SK-N-SH (cell line): ENCODE results near the gene SMYD4. TPM values are rescaled to one million over a fixed set of nuclear protein-coding genes. Genes with fewer than 3 reads are reported as not detected.

ENCODE experiments used
- CTCF ChIA-PET: fragments of 300-600, 350-600 bp; formaldehyde crosslinking; extraction: SDS; loops from one replicate; lab custom pipeline; 2021; lab: Yijun Ruan, JAX
- POLR2A ChIA-PET: fragments of 350-600 bp; sonication (Branson Sonifier 250); formaldehyde crosslinking; extraction: SDS; loops from one replicate; lab custom pipeline; 2020; ENCODE audit warnings: antibody characterized with exemption, inconsistent platforms; lab: Yijun Ruan, JAX
- DNase-seq: peaks from one replicate; pipeline ENCODE4 v3.0.0; 2012
- H2AFZ ChIP-seq: fragments of 200-600 bp; sonication (generic); 2 replicates; pipeline ENCODE4 v1.8.1; 2016; ENCODE audit warnings: antibody characterized with exemption, mild to moderate bottlenecking, low read depth
- H3F3A ChIP-seq: fragments of 200-600 bp; sonication (generic); replicated peaks from 2 replicates; pipeline ENCODE3; 2016; ENCODE audit warnings: antibody characterized with exemption, mild to moderate bottlenecking; ENCODE audit not compliant: insufficient read depth
- H3K27ac ChIP-seq, 2 experiments: fragments of 200-500 bp in 1 of 2; fragments of 200-600 bp in 1 of 2; sonication (Bioruptor generic) in 1 of 2; sonication (generic), shearing (Covaris generic) in 1 of 2; 2 replicates each; pipeline versions ENCODE4 v1.5.1 to v1.6.1; 2014 to 2016; ENCODE audit warnings: low read depth in 2 of 2, inconsistent platforms in 1 of 2, low read length in 1 of 2, mild to moderate bottlenecking in 1 of 2, mixed read lengths in 1 of 2
- H3K27me3 ChIP-seq: fragments of 200-600 bp; sonication (generic), shearing (Covaris generic); 2 replicates; pipeline ENCODE4 v1.6.1; 2016; ENCODE audit warnings: mixed run types; ENCODE audit not compliant: insufficient read depth
- H3K36me3 ChIP-seq, 2 experiments: fragments of 200-500 bp in 1 of 2; fragments of 200-600 bp in 1 of 2; sonication (Bioruptor generic) in 1 of 2; sonication (generic) in 1 of 2; replicated peaks in 1 of 2; 2 replicates each; pipeline versions ENCODE3 to v1.5.1; 2014 to 2016; ENCODE audit warnings: low read length in 1 of 2, mild to moderate bottlenecking in 1 of 2; ENCODE audit not compliant: insufficient read depth in 2 of 2, control insufficient read depth in 1 of 2
- H3K4me1 ChIP-seq, 2 experiments: fragments of 200-500 bp in 1 of 2; fragments of 200-600 bp in 1 of 2; sonication (Bioruptor generic) in 1 of 2; sonication (generic), shearing (Covaris generic) in 1 of 2; 2 replicates each; pipeline versions ENCODE4 v1.5.1 to v1.6.1; 2014 to 2016; ENCODE audit warnings: low read depth in 1 of 2, low read length in 1 of 2, mixed run types in 1 of 2; ENCODE audit not compliant: insufficient read depth in 2 of 2, control insufficient read depth in 1 of 2
- H3K4me2 ChIP-seq: fragments of 200-600 bp; sonication (generic), shearing (Covaris generic); 2 replicates; pipeline ENCODE4 v1.6.1; 2017; ENCODE audit warnings: mixed run types
- H3K4me3 ChIP-seq, 2 experiments: fragments of 200-500 bp in 1 of 2; fragments of 200-600 bp in 1 of 2; sonication (Bioruptor generic) in 1 of 2; sonication (generic), shearing (Covaris generic) in 1 of 2; 2 replicates each; pipeline versions ENCODE4 v1.5.1 to v1.8.1; 2014 to 2016; ENCODE audit warnings: low read depth in 2 of 2, inconsistent platforms in 1 of 2, low read length in 1 of 2, mild to moderate bottlenecking in 1 of 2, mixed read lengths in 1 of 2, moderate library complexity in 1 of 2
- H3K79me2 ChIP-seq: fragments of 200-600 bp; sonication (generic); 2 replicates; pipeline ENCODE4 v1.8.1; 2017; ENCODE audit warnings: mild to moderate bottlenecking; ENCODE audit not compliant: insufficient read depth
- H3K9ac ChIP-seq: fragments of 200-600 bp; sonication (generic); 2 replicates; pipeline ENCODE4 v1.6.1; 2017; ENCODE audit warnings: mixed run types
- H3K9me2 ChIP-seq: fragments of 200-600 bp; sonication (generic); 2 replicates; pipeline ENCODE4 v1.6.1; 2017; ENCODE audit warnings: mixed run types
- H3K9me3 ChIP-seq: fragments of 200-600 bp; sonication (generic); 2 replicates; pipeline ENCODE4 v1.6.1; 2017; ENCODE audit warnings: mixed run types, mild to moderate bottlenecking, moderate library complexity
- H4K20me1 ChIP-seq: fragments of 200-600 bp; sonication (generic); 2 replicates; pipeline ENCODE4 v1.6.1; 2017; ENCODE audit warnings: mild to moderate bottlenecking, mixed run types; ENCODE audit not compliant: insufficient read depth
- CHD2 ChIP-seq: fragments of 150-350 bp; IDR thresholded peaks from 2 replicates; pipeline ENCODE4 v1.6.1; 2018; ENCODE audit warnings: low read length; ENCODE audit not compliant: partially characterized antibody
- EZH2phosphoT487 ChIP-seq: fragments of 200-600 bp; sonication (generic); IDR thresholded peaks from 2 replicates; pipeline ENCODE4 v1.6.1; 2017; ENCODE audit warnings: low read depth, mixed run types, mild to moderate bottlenecking, antibody characterized with exemption, moderate library complexity, borderline replicate concordance
- FOSL2 ChIP-seq: IDR thresholded peaks from 2 replicates; pipeline ENCODE4 v1.4.0; 2012; ENCODE audit warnings: low read depth, mild to moderate bottlenecking, moderate library complexity, borderline replicate concordance
- FOXJ3 ChIP-seq: sonication (generic); formaldehyde crosslinking; IDR thresholded peaks from 2 replicates; pipeline ENCODE4 v1.5.1; 2020; ENCODE audit warnings: mild to moderate bottlenecking, missing genetic modification reagents
- GABPA ChIP-seq: IDR thresholded peaks from 2 replicates; pipeline ENCODE4 v1.4.0; 2012; ENCODE audit warnings: low read depth, mild to moderate bottlenecking
- GATA2 ChIP-seq: sonication (generic); formaldehyde crosslinking; IDR thresholded peaks from 2 replicates; pipeline ENCODE4 v1.5.0; 2020; ENCODE audit warnings: mild to moderate bottlenecking, missing genetic modification reagents
- IRF3 ChIP-seq: fragments of 150-350 bp; IDR thresholded peaks from 2 replicates; pipeline ENCODE4 v1.6.1; 2016; ENCODE audit warnings: mild to moderate bottlenecking, low read depth, low read length
- JUND ChIP-seq: IDR thresholded peaks from 2 replicates; pipeline ENCODE4 v1.4.0; 2012
- MEF2A ChIP-seq: IDR thresholded peaks from 2 replicates; pipeline ENCODE4 v1.4.0; 2012; ENCODE audit warnings: low read depth, borderline replicate concordance
- MXI1 ChIP-seq: IDR thresholded peaks from 2 replicates; pipeline ENCODE4 v1.6.1; 2012; ENCODE audit warnings: mild to moderate bottlenecking, low read depth, low read length, improper control_type of control experiment
- PBX3 ChIP-seq: IDR thresholded peaks from 2 replicates; pipeline ENCODE4; 2012
- POLR2AphosphoS5 ChIP-seq: IDR thresholded peaks from 2 replicates; pipeline ENCODE4 v1.6.1; 2012; ENCODE audit warnings: low read depth, low read length
- RCOR1 ChIP-seq: fragments of 150-350 bp; IDR thresholded peaks from 2 replicates; pipeline ENCODE4 v1.6.1; 2017; ENCODE audit warnings: antibody characterized with exemption, low read length
- RFX5 ChIP-seq: IDR thresholded peaks from 2 replicates; pipeline ENCODE4 v1.6.1; 2012; ENCODE audit warnings: mild to moderate bottlenecking, improper control_type of control experiment, low read length
- RXRA ChIP-seq: IDR thresholded peaks from 2 replicates; pipeline ENCODE4 v1.4.0; 2012; ENCODE audit warnings: low read depth, mild to moderate bottlenecking, borderline replicate concordance
- SIN3A ChIP-seq: IDR thresholded peaks from 2 replicates; pipeline ENCODE4 v1.6.1; 2012; ENCODE audit warnings: low read depth, mild to moderate bottlenecking, low read length, moderate library complexity, borderline replicate concordance
- SMC3 ChIP-seq: IDR thresholded peaks from 2 replicates; pipeline ENCODE4 v1.6.1; 2012; ENCODE audit warnings: low read depth, low read length, improper control_type of control experiment
- TCF12 ChIP-seq: IDR thresholded peaks from 2 replicates; pipeline ENCODE4 v1.4.0; 2012
- USF1 ChIP-seq: IDR thresholded peaks from 2 replicates; pipeline ENCODE4 v1.4.0; 2012; ENCODE audit warnings: low read depth, borderline replicate concordance
- USF2 ChIP-seq: fragments of 150-350 bp; IDR thresholded peaks from 2 replicates; pipeline ENCODE4 v1.6.1; 2017; ENCODE audit warnings: antibody characterized with exemption, low read length, low read depth, borderline replicate concordance
- WGBS: methylation state at CpG from one replicate; pipeline ENCODE4 v1.1.6; 2017; ENCODE audit warnings: low lambda C conversion rate; 5-methylcytosine and 5-hydroxymethylcytosine counted together
- polyA plus RNA-seq, 3 experiments: library from polyadenylated mRNA; depleted of rRNA; stranded (reverse); fragments of >200 nt; gene quantifications; 2 replicates each; pipeline ENCODE4 v1.2.3, GENCODE V29; 2012
- TF ChIP-seq, protein P1 (sequence below): IDR thresholded peaks from 2 replicates; pipeline ENCODE4 v1.4.0; 2012; ENCODE audit warnings: low read depth

SMYD4 gene
- polyA plus RNA-seq, 1 of the 3 experiments (the other 2 are of a cell fraction) = 4.9 TPM

- TF ChIP-seq USF2 = no peak
These were observed 14.2 kb upstream of the SMYD4 start (continued) for GRCh38 chr17:1843947-1844346.

- CTCF ChIA-PET = no interaction called here
- Histone ChIP-seq H3K9me3 (no peaks in the 10 kb centered on the region), H3K4me1 (no peaks in the 10 kb centered on the region), H3K4me2 (no peak overlapping the region), H3K79me2 (peaks cover 88% of the 10 kb centered on the region), H4K20me1 (no peaks in the 10 kb centered on the region), H2AFZ (no peak overlapping the region), H3K4me3 (no peak overlapping the region), H3K27me3 (no peaks in the 10 kb centered on the region), H3F3A (peaks cover 8% of the 10 kb centered on the region), H3K36me3 (peaks cover 11 to 15% of the 10 kb centered on the region in 2 experiments), H3K9me2 (no peaks in the 10 kb centered on the region), H3K27ac (no peak overlapping the region), H3K9ac (no peak overlapping the region)
- no peak for DNase-seq
- WGBS = 97% methylated on average over 4 of the region's 4 CpGs
- POLR2A ChIA-PET = interaction anchor here (0.6 kb wide), 1 partner anchor 63 kb away, joined by 3 read pairs; no protein-coding TSS in a partner anchor
- no peak for TF ChIP-seq CHD2
- TF ChIP-seq MEF2A = no peak
- no peak for TF ChIP-seq SIN3A
These were observed 9.8 kb upstream of the SMYD4 start for GRCh38 chr17:1839516-1839915.

GRCh38 chr17:1834380-1835149 lies 4.9 kb upstream of the SMYD4 start:
- Histone ChIP-seq H3K9ac (no peak overlapping the region), H3K79me2 (peaks cover 98% of the 10 kb centered on the region), H3F3A (peaks cover 8% of the 10 kb centered on the region), H4K20me1 (no peaks in the 10 kb centered on the region), H3K4me3 (no peak overlapping the region), H3K9me2 (no peaks in the 10 kb centered on the region), H3K27ac (no peak overlapping the region), H2AFZ (no peak overlapping the region), H3K36me3 (peaks cover 0 to 7% of the 10 kb centered on the region in 2 experiments), H3K27me3 (no peaks in the 10 kb centered on the region), H3K4me2 (no peak overlapping the region), H3K9me3 (no peaks in the 10 kb centered on the region), H3K4me1 (no peaks in the 10 kb centered on the region; a peak in 1 of 4 replicates)
- 94% methylated on average over 12 of the region's 12 CpGs for WGBS
- TF ChIP-seq RFX5 = no peak
- TF ChIP-seq EZH2phosphoT487 = no peak
- no peak for TF ChIP-seq USF2
- no peak for TF ChIP-seq IRF3
- TF ChIP-seq POLR2AphosphoS5 = no peak
- no peak for TF ChIP-seq JUND
- no peak for TF ChIP-seq RCOR1
- TF ChIP-seq FOSL2 = no peak
- TF ChIP-seq MXI1 = no peak
- TF ChIP-seq GABPA = no peak
- TF ChIP-seq USF1 = no peak
- TF ChIP-seq RXRA = no peak
- TF ChIP-seq, protein P1, sequence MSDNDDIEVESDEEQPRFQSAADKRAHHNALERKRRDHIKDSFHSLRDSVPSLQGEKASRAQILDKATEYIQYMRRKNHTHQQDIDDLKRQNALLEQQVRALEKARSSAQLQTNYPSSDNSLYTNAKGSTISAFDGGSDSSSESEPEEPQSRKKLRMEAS = no peak
- TF ChIP-seq CHD2 = no peak
- TF ChIP-seq GATA2 = no peak
- TF ChIP-seq TCF12 = no peak
- TF ChIP-seq PBX3 = no peak
- TF ChIP-seq SMC3 = no peak
- TF ChIP-seq FOXJ3 (CRISPR knock-in tag) = no peak
- DNase-seq = no peak
- POLR2A ChIA-PET = no interaction called here
- CTCF ChIA-PET = interaction anchor here (0.7 to 1.4 kb wide), 3 partner anchors 9 to 113 kb away, joined by 3 to 4 read pairs (median 3); no protein-coding TSS in a partner anchor
